CD4-positive, alpha-beta T cell treated with Interleukin-17A for 4 hours (primary cell): ENCODE data around the gene PPP2R2C.
A peak's percentile ranks its signal among the peaks of the same experiment; 100 is the strongest.

Experiments
- DNase-seq: peaks from one replicate; pipeline ENCODE4 v3.0.0-alpha.2; 2020; ENCODE audit warnings: mixed read lengths

Gene PPP2R2C

GRCh38 chr4:6359536-6360308, 112.7 kb downstream of the PPP2R2C start:
- no peak for DNase-seq

GRCh38 chr4:6357476-6357875, 114.9 kb downstream of the PPP2R2C start:
- no peak for DNase-seq

GRCh38 chr4:6356076-6356560, 116.3 kb downstream of the PPP2R2C start:
- no peak for DNase-seq

- DNase-seq: no peak
Observed at GRCh38 chr4:6355052-6355451, 117.4 kb downstream of the PPP2R2C start.

- DNase-seq: no peak
Observed at GRCh38 chr4:6354626-6355025, 117.8 kb downstream of the PPP2R2C start.

- no peak for DNase-seq
Observed at GRCh38 chr4:6354119-6354518, 118.3 kb downstream of the PPP2R2C start.

GRCh38 chr4:6352031-6352692, 120.3 kb downstream of the PPP2R2C start:
- no peak for DNase-seq

GRCh38 chr4:6351246-6352000, 121.0 kb downstream of the PPP2R2C start:
- no peak for DNase-seq

- no peak for DNase-seq
Observed at GRCh38 chr4:6350646-6351045, 121.8 kb downstream of the PPP2R2C start.

- DNase-seq: no peak
Observed at GRCh38 chr4:6349896-6350603, 122.4 kb downstream of the PPP2R2C start.

GRCh38 chr4:6348408-6348807, 124.0 kb downstream of the PPP2R2C start:
- no peak for DNase-seq

GRCh38 chr4:6347511-6348045, 124.8 kb downstream of the PPP2R2C start:
- no peak for DNase-seq

- no peak for DNase-seq
Observed at GRCh38 chr4:6346373-6347110, 125.9 kb downstream of the PPP2R2C start.

GRCh38 chr4:6345866-6346265, 126.5 kb downstream of the PPP2R2C start:
- DNase-seq: no peak

- DNase-seq: no peak
Observed at GRCh38 chr4:6345096-6345830, 127.2 kb downstream of the PPP2R2C start.

- peak; percentile 0 for DNase-seq
Observed at GRCh38 chr4:6343939-6344408, 128.4 kb downstream of the PPP2R2C start.

GRCh38 chr4:6342530-6343293, 129.7 kb downstream of the PPP2R2C start:
- no peak for DNase-seq

- no peak for DNase-seq
Observed at GRCh38 chr4:6341696-6342095, 130.7 kb downstream of the PPP2R2C start.

- DNase-seq: peak; percentile 0
Observed at GRCh38 chr4:6340446-6341015, 131.9 kb downstream of the PPP2R2C start.
